ENCODE data around the gene RCAN3.

RCAN3 gene

GRCh38 chr1:24551960-24552571 is 49.4 kb downstream of the RCAN3 start:
- DNase-seq: no peak

GRCh38 chr1:24553931-24554330 is 51.3 kb downstream of the RCAN3 start:
- DNase-seq: no peak

- DNase-seq: no peak
Measured at GRCh38 chr1:24554714-24555113, 52.1 kb downstream of the RCAN3 start.

- peak in 4 of 5 donors; percentile 33 to 63 (median 39) for DNase-seq
Measured at GRCh38 chr1:24555591-24556413, 53.2 kb downstream of the RCAN3 start, which contains the start of gene NCMAP. NCMAP (plus strand) TSS chr1:24556087; CDS start chr1:24595431, 39,344 bp downstream.

GRCh38 chr1:24556414-24556795 is 53.8 kb downstream of the RCAN3 start:
- no peak for DNase-seq

- no peak for DNase-seq
Measured at GRCh38 chr1:24557220-24557619, 54.6 kb downstream of the RCAN3 start.

GRCh38 chr1:24557711-24558131 is 55.1 kb downstream of the RCAN3 start:
- DNase-seq: no peak

- DNase-seq: no peak
Measured at GRCh38 chr1:24558455-24558854, 55.8 kb downstream of the RCAN3 start.

GRCh38 chr1:24558902-24559791 is 56.5 kb downstream of the RCAN3 start:
- DNase-seq: no peak

- DNase-seq: no peak
Measured at GRCh38 chr1:24560361-24560760, 57.7 kb downstream of the RCAN3 start.

GRCh38 chr1:24562625-24563024 is 60.0 kb downstream of the RCAN3 start:
- no peak for DNase-seq

- DNase-seq: no peak
Measured at GRCh38 chr1:24564695-24565094, 62.1 kb downstream of the RCAN3 start.

- no peak for DNase-seq
Measured at GRCh38 chr1:24566236-24566867, 63.7 kb downstream of the RCAN3 start.

- DNase-seq: no peak
Measured at GRCh38 chr1:24567792-24568388, 65.3 kb downstream of the RCAN3 start.

- no peak for DNase-seq
Measured at GRCh38 chr1:24568475-24568874, 65.8 kb downstream of the RCAN3 start.

- DNase-seq: no peak
Measured at GRCh38 chr1:24570265-24571125, 67.9 kb downstream of the RCAN3 start.

GRCh38 chr1:24572301-24572700 is 69.7 kb downstream of the RCAN3 start:
- DNase-seq: no peak

GRCh38 chr1:24575905-24576587 is 73.4 kb downstream of the RCAN3 start:
- DNase-seq: no peak

- DNase-seq: no peak
Measured at GRCh38 chr1:24578846-24579245, 76.2 kb downstream of the RCAN3 start.

- no peak for DNase-seq
Measured at GRCh38 chr1:24580756-24581155, 78.1 kb downstream of the RCAN3 start.
